NCI-H2196 treated with DMSO at 0.1 percent for 48 hours (cell line): Measurements from ENCODE around the gene PTRH1.

Experiments used
- DNase-seq: peaks from one replicate; lab custom pipeline; 2025; ENCODE audit not compliant: unreplicated experiment; lab: John Stamatoyannopoulos, UW

PTRH1 gene

GRCh38 chr9:127741831-127742434 lies 26.5 kb upstream of the PTRH1 start:
- DNase-seq, result no peak

GRCh38 chr9:127739614-127740330 lies 24.3 kb upstream of the PTRH1 start:
- DNase-seq, result no peak

GRCh38 chr9:127738666-127739065 lies 23.2 kb upstream of the PTRH1 start:
- no peak for DNase-seq

- no peak for DNase-seq
These were observed 20.2 kb upstream of the PTRH1 start for GRCh38 chr9:127735530-127736185.

- peak; percentile 94 for DNase-seq
These were observed 19.5 kb upstream of the PTRH1 start, which contains the start of gene TOR2A for GRCh38 chr9:127734747-127735529. Gene TOR2A (minus strand): TSS chr9:127735294. CDS start chr9:127735270, 24 bp downstream.

GRCh38 chr9:127734247-127734746 lies 18.8 kb upstream of the PTRH1 start:
- DNase-seq, result no peak

- DNase-seq, result no peak
These were observed 18.2 kb upstream of the PTRH1 start for GRCh38 chr9:127733614-127734013.

- no peak for DNase-seq
These were observed 17.0 kb upstream of the PTRH1 start for GRCh38 chr9:127732444-127732843.

GRCh38 chr9:127731938-127732337 lies 16.5 kb upstream of the PTRH1 start:
- DNase-seq, result no peak

GRCh38 chr9:127730799-127731410 lies 15.4 kb upstream of the PTRH1 start:
- no peak for DNase-seq

GRCh38 chr9:127730262-127730661 lies 14.8 kb upstream of the PTRH1 start:
- DNase-seq, result no peak

- DNase-seq, result no peak
These were observed 14.2 kb upstream of the PTRH1 start for GRCh38 chr9:127729522-127730256.

GRCh38 chr9:127728808-127729207 lies 13.3 kb upstream of the PTRH1 start:
- no peak for DNase-seq

GRCh38 chr9:127726871-127727270 lies 11.4 kb upstream of the PTRH1 start:
- DNase-seq, result no peak

GRCh38 chr9:127724012-127724411 lies 8.5 kb upstream of the PTRH1 start:
- no peak for DNase-seq

GRCh38 chr9:127723444-127723843 lies 8.0 kb upstream of the PTRH1 start:
- peak; percentile 61 for DNase-seq

GRCh38 chr9:127723013-127723412 lies 7.5 kb upstream of the PTRH1 start:
- no peak for DNase-seq

GRCh38 chr9:127722055-127722745 lies 6.7 kb upstream of the PTRH1 start:
- DNase-seq, result no peak

- no peak for DNase-seq
These were observed 5.9 kb upstream of the PTRH1 start for GRCh38 chr9:127721391-127721821.

GRCh38 chr9:127720865-127721227 lies 5.4 kb upstream of the PTRH1 start:
- DNase-seq, result no peak
